Measurements from ENCODE around the gene USP25.

The USP25 gene

DNA sequence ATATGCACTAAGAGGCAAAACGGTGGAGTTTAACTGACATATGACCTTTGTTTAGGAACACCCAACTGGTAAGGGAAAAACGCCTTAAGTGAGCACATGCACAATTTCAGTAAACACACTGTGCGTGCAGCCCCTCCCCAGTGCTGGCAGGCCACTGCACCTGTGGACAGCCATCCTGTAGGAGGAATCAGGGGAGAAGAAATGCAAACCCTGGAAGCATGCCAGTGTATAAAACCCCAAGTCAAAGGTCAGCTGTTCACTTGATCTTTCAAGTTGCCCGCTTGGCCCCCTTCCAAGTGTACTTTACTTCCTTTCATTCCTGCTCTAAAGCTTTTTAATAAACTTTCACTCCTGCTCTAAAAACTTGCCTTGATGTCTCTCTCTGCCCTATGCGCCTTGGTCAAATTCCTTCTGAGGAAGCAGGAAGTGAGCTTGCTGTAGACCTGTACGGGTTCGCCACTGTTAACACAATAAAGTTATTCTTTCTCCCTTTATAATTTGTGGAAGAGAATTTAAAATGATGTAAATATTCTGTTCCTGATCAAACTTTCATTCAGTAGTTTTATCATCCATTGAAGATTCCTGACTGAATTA is 31.8 kb downstream of the USP25 start:
- Histone ChIP-seq H3K4me3 (ENCODE audit: low read depth, low read length) (no peak overlapping the region), H3K79me2 (ENCODE audit: control insufficient read depth, insufficient read depth, low read length, unreplicated experiment) (peaks cover 79% of the 10 kb centered on the region), H3K27me3 (ENCODE audit: insufficient read depth, low read length) (no peaks in the 10 kb centered on the region), H3K4me1 (ENCODE audit: control insufficient read depth, insufficient read depth, low read length, unreplicated experiment) (no peaks in the 10 kb centered on the region), H2AFZ (ENCODE audit: low read length, unreplicated experiment) (no peak overlapping the region), H3K27ac (ENCODE audit: low read depth, low read length) (no peak overlapping the region), H3K36me3 (ENCODE audit: insufficient read depth, low read length) (peaks cover 13% of the 10 kb centered on the region; the same call in 1 of the 2 replicates)

DNA sequence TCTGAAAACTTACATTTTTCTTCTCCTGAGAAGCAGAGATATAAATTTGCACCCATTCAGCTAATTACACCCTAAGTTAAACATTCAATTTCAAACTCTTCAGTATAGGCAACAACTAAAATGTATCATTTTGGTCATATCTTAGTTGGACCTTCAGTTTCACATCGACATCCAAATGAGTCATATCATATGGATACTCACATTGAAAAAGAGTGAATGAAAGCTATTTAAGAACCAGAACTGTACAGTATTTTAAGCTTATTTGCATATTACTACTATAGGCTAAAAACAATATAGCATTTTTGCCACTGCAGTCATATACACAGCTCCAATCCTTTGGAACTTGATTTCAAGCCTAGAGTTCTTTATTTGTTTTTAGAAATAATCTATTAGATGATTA is 33.6 kb downstream of the USP25 start:
- Histone ChIP-seq H3K79me2 (ENCODE audit: control insufficient read depth, insufficient read depth, low read length, unreplicated experiment) (peaks cover 78% of the 10 kb centered on the region), H2AFZ (ENCODE audit: low read length, unreplicated experiment) (no peak overlapping the region), H3K27me3 (ENCODE audit: insufficient read depth, low read length) (no peaks in the 10 kb centered on the region), H3K4me3 (ENCODE audit: low read depth, low read length) (no peak overlapping the region), H3K27ac (ENCODE audit: low read depth, low read length) (no peak overlapping the region), H3K4me1 (ENCODE audit: control insufficient read depth, insufficient read depth, low read length, unreplicated experiment) (peaks cover 6% of the 10 kb centered on the region), H3K36me3 (ENCODE audit: insufficient read depth, low read length) (peaks cover 18% of the 10 kb centered on the region; the same call in 1 of the 2 replicates)

DNA sequence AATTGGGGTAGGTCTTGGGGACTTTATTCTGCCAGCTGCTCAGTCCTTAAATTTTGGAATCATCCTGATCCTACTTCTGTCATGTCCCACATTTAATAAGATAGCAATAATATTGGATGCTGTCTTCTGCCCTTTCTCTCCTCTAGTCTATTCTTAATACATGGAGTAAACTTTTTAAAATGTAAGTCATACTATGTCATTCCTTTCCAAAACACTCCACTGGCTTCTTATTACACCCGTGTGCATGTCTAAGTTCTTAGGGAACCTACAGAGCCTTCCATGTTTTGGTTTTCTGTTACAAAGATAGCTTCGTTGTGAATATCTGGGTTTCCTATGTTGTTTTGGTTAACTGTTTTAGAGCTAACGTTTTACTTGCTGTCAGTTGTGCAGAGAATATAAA is 35.1 kb downstream of the USP25 start:
- Histone ChIP-seq H3K27ac (ENCODE audit: low read depth, low read length) (no peak overlapping the region), H3K4me3 (ENCODE audit: low read depth, low read length) (no peak overlapping the region), H3K79me2 (ENCODE audit: control insufficient read depth, insufficient read depth, low read length, unreplicated experiment) (peaks cover 75% of the 10 kb centered on the region), H2AFZ (ENCODE audit: low read length, unreplicated experiment) (no peak overlapping the region), H3K4me1 (ENCODE audit: control insufficient read depth, insufficient read depth, low read length, unreplicated experiment) (peaks cover 6% of the 10 kb centered on the region), H3K36me3 (ENCODE audit: insufficient read depth, low read length) (peaks cover 18% of the 10 kb centered on the region; the same call in 1 of the 2 replicates), H3K27me3 (ENCODE audit: insufficient read depth, low read length) (no peaks in the 10 kb centered on the region)

DNA sequence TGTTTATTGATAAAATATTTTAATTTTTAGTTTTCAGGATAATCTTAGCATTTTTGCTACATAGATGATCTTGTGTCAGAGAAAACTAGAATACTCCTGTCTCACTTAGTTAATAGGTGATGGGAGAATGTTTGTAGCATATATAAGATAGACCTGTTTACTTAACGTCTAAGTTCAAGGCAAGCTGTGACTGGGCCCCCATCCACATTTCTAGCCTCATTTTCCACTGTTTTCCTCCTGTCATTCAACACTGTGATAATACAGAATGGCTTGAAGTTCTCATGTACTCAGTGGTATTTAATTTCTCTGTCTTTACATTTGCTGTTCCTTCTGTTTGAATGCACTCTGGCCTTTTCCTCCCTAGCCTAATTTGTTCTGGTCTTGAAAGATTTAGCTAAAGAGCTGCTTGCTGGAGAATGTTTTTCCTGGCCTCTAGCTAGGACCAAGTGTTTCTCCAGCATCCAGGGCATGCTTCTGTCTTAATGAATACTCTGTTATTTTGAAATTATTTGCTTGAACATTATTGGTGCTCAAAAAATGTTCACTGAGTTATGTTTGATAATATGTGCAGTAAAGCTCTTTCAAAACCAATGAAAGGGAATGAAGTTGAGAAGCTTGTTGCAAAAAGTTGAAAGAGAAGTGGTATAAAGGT is 37.3 kb downstream of the USP25 start:
- Histone ChIP-seq H2AFZ (ENCODE audit: low read length, unreplicated experiment) (no peak overlapping the region), H3K79me2 (ENCODE audit: control insufficient read depth, insufficient read depth, low read length, unreplicated experiment) (peaks cover 70% of the 10 kb centered on the region), H3K4me1 (ENCODE audit: control insufficient read depth, insufficient read depth, low read length, unreplicated experiment) (peaks cover 10% of the 10 kb centered on the region), H3K27me3 (ENCODE audit: insufficient read depth, low read length) (no peaks in the 10 kb centered on the region), H3K36me3 (ENCODE audit: insufficient read depth, low read length) (peaks cover 18% of the 10 kb centered on the region), H3K27ac (ENCODE audit: low read depth, low read length) (no peak overlapping the region), H3K4me3 (ENCODE audit: low read depth, low read length) (no peak overlapping the region)

DNA sequence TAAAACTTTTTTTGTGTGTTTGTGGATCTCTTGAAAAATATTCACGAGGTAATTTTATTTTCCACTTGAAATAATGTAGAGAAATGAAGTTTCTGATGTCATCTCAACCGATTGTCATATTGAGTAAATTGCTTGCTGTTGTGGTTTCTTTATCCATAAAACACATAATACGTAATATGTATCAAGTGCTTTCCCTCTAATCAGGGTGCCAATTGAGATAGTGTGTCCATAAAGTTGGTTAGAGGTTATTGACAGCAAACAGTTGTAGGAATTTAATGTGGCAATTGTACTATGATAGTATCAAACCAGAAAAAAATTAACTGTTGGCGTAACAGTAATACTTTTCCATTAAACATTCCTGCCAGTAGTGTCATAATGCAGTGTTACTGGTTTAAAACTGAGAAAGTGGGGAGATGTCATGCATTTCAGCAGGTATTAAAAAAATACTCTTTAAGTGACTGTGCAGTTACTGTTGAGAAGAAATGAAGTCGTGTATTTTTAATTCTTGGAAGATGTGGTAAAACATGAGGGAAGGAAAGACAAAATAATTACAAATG is 38.3 kb downstream of the USP25 start:
- Histone ChIP-seq H3K79me2 (ENCODE audit: control insufficient read depth, insufficient read depth, low read length, unreplicated experiment) (peaks cover 71% of the 10 kb centered on the region), H3K4me1 (ENCODE audit: control insufficient read depth, insufficient read depth, low read length, unreplicated experiment) (peaks cover 10% of the 10 kb centered on the region), H3K4me3 (ENCODE audit: low read depth, low read length) (no peak overlapping the region), H3K27ac (ENCODE audit: low read depth, low read length) (no peak overlapping the region), H3K36me3 (ENCODE audit: insufficient read depth, low read length) (peaks cover 14% of the 10 kb centered on the region), H3K27me3 (ENCODE audit: insufficient read depth, low read length) (no peaks in the 10 kb centered on the region), H2AFZ (ENCODE audit: low read length, unreplicated experiment) (no peak overlapping the region)

DNA sequence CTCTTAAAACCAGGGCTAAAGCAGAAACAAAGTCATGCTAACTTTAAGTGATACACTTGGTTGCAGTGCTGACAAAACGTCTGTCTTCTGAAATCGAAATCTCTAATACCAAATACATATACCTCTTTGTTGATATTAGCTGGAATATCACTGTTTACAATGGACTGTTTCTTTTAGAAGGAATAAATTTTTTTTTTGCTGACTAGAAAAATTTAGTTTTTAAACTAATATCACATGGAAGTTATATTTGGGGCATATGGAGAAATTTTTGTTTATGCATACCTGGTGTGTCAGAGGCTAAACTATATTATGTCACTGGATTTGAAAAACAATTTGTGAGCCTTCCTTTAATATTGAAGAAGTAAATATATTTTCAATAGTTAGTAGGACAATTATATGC is 39.1 kb downstream of the USP25 start:
- Histone ChIP-seq H3K36me3 (ENCODE audit: insufficient read depth, low read length) (peaks cover 9% of the 10 kb centered on the region), H3K4me1 (ENCODE audit: control insufficient read depth, insufficient read depth, low read length, unreplicated experiment) (peaks cover 15% of the 10 kb centered on the region), H3K27me3 (ENCODE audit: insufficient read depth, low read length) (no peaks in the 10 kb centered on the region), H2AFZ (ENCODE audit: low read length, unreplicated experiment) (no peak overlapping the region), H3K79me2 (ENCODE audit: control insufficient read depth, insufficient read depth, low read length, unreplicated experiment) (peaks cover 69% of the 10 kb centered on the region), H3K4me3 (ENCODE audit: low read depth, low read length) (no peak overlapping the region), H3K27ac (ENCODE audit: low read depth, low read length) (no peak overlapping the region)

DNA sequence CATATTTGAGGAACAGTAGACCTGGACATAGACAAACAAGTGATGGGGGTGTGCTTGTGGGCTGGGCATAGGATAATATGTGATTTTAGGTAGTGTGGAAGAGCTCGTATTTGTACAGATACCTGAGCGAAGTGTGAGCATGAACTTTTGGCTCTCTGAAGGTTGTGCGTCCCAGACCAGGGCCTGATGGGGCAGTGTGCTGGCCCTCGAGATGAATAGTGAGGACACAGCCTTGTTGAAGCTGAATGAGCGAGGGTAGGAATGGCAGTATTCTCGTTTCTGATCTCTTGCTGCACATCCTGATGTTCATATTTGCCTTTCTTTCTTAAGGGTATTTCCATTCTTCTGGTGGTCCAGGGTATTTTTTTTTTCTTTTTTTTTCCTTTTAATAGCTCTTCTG is 41.5 kb downstream of the USP25 start:
- Histone ChIP-seq H3K79me2 (ENCODE audit: control insufficient read depth, insufficient read depth, low read length, unreplicated experiment) (peaks cover 62% of the 10 kb centered on the region), H3K36me3 (ENCODE audit: insufficient read depth, low read length) (peaks cover 8% of the 10 kb centered on the region)

DNA sequence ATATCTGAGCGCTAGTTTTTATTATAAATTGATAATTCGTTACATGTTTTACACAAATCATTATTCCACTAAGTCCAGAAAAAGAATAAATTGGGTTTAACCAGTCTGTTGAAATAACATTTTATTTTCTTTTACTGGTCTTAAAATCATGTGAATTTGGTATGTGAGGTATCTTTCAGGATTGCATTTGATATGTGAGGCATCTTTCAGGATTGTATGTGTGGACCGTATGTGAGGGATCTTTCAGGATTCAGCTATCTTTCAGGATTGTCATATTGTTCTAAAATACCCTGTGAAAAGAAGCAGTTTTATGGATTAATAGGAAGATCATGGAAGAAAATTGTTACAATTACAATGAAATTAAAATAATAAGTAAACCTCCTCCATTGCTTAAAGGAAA is 42.9 kb downstream of the USP25 start:
- Histone ChIP-seq H3K4me3 (ENCODE audit: low read depth, low read length) (no peak overlapping the region), H3K79me2 (ENCODE audit: control insufficient read depth, insufficient read depth, low read length, unreplicated experiment) (peaks cover 57% of the 10 kb centered on the region), H3K4me1 (ENCODE audit: control insufficient read depth, insufficient read depth, low read length, unreplicated experiment) (peaks cover 39% of the 10 kb centered on the region), H3K27ac (ENCODE audit: low read depth, low read length) (no peak overlapping the region), H3K36me3 (ENCODE audit: insufficient read depth, low read length) (peaks cover 6% of the 10 kb centered on the region), H3K27me3 (ENCODE audit: insufficient read depth, low read length) (no peaks in the 10 kb centered on the region), H2AFZ (ENCODE audit: low read length, unreplicated experiment) (no peak overlapping the region)

More for the DNA sequence above, 41.5 kb downstream of the USP25 start:
- Histone ChIP-seq H3K27ac (ENCODE audit: low read depth, low read length) (no peak overlapping the region), H3K4me3 (ENCODE audit: low read depth, low read length) (no peak overlapping the region), H3K4me1 (ENCODE audit: control insufficient read depth, insufficient read depth, low read length, unreplicated experiment) (peaks cover 37% of the 10 kb centered on the region), H3K27me3 (ENCODE audit: insufficient read depth, low read length) (no peaks in the 10 kb centered on the region), H2AFZ (ENCODE audit: low read length, unreplicated experiment) (no peak overlapping the region)

DNA sequence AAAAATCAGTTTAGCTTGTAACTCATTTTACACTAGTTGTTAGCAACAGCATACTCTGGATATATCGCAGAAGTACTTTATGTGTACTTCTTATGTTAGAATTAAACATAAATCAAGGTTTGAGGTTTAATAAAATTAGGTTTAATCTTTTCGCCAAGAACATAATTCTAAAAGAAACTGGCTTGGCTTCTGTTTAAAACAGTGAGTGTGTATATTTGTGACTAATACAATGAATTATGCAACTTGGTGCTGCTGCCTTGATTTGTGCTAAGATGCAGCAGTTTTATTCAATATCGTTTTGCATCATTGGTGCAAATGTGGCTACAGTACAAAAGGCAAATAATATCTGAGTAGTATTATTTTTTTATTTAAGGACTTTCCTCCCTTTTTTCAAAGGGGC is 44.8 kb downstream of the USP25 start:
- Histone ChIP-seq H3K27ac (ENCODE audit: low read depth, low read length) (peak overlapping the region; percentile 80), H2AFZ (ENCODE audit: low read length, unreplicated experiment) (no peak overlapping the region), H3K27me3 (ENCODE audit: insufficient read depth, low read length) (no peaks in the 10 kb centered on the region), H3K4me3 (ENCODE audit: low read depth, low read length) (peak overlapping the region; percentile 65), H3K79me2 (ENCODE audit: control insufficient read depth, insufficient read depth, low read length, unreplicated experiment) (peaks cover 51% of the 10 kb centered on the region), H3K4me1 (ENCODE audit: control insufficient read depth, insufficient read depth, low read length, unreplicated experiment) (peaks cover 41% of the 10 kb centered on the region), H3K36me3 (ENCODE audit: insufficient read depth, low read length) (no peaks in the 10 kb centered on the region; the same call in 1 of the 2 replicates)

DNA sequence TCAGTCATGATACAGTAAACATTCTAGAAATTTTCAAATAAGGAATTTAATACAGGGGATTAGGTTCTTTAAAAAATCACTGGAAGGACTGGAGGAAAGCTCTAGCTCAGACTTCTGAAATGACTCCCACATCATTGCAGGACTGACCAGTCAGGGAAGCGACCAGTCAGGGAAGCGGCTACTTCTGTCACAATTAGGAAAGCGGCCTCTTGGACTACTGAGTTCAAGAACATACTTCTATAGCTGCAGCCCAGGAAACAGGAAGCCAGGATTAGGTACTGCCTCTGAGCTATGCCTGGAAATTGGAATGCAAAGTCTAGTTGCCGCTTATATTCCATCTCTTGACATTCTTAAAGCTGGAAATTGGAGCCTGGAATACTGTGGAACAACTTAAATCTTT is 45.5 kb downstream of the USP25 start:
- Histone ChIP-seq H2AFZ (ENCODE audit: low read length, unreplicated experiment) (no peak overlapping the region), H3K4me3 (ENCODE audit: low read depth, low read length) (no peak overlapping the region), H3K27ac (ENCODE audit: low read depth, low read length) (peak overlapping the region; percentile 80; the same call in 1 of the 2 replicates), H3K4me1 (ENCODE audit: control insufficient read depth, insufficient read depth, low read length, unreplicated experiment) (peaks cover 41% of the 10 kb centered on the region), H3K27me3 (ENCODE audit: insufficient read depth, low read length) (no peaks in the 10 kb centered on the region), H3K79me2 (ENCODE audit: control insufficient read depth, insufficient read depth, low read length, unreplicated experiment) (peaks cover 47% of the 10 kb centered on the region), H3K36me3 (ENCODE audit: insufficient read depth, low read length) (peaks cover 4% of the 10 kb centered on the region)

DNA sequence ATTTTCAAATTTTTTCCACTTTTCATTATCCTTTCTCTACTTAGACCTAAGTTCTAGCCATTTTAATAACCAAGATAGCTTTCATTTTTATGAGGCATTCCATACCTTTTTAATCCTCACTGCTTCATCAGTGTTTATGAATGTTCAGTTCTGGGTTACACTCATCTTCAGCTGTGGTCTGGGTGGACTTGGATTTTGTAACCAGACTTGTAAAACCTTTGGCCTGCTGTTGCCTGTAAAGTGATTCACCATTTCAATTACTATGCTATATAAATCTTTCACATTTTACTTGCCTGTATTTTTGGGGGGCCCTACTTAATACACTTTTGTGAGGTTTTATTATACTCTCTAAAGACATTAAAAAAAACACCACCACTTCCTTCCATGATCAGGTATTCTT is 46.2 kb downstream of the USP25 start:
- Histone ChIP-seq H2AFZ (ENCODE audit: low read length, unreplicated experiment) (no peak overlapping the region), H3K4me1 (ENCODE audit: control insufficient read depth, insufficient read depth, low read length, unreplicated experiment) (peaks cover 37% of the 10 kb centered on the region), H3K27ac (ENCODE audit: low read depth, low read length) (peak overlapping the region; percentile 80), H3K27me3 (ENCODE audit: insufficient read depth, low read length) (no peaks in the 10 kb centered on the region), H3K36me3 (ENCODE audit: insufficient read depth, low read length) (peaks cover 11% of the 10 kb centered on the region), H3K4me3 (ENCODE audit: low read depth, low read length) (no peak overlapping the region), H3K79me2 (ENCODE audit: control insufficient read depth, insufficient read depth, low read length, unreplicated experiment) (peaks cover 41% of the 10 kb centered on the region)

Measured in ACC112 (cell line).